WTC11 (cell line): ENCODE measurements around the gene TESK2. TPM values are rescaled to one million over a fixed set of nuclear protein-coding genes. Genes with fewer than 3 reads are reported as not detected.

ENCODE experiments used
- ATAC-seq: fragments of 200-7000 bp; cut with Tn5 transposase; 2 replicates; pipeline ENCODE4 v1.10.0; 2021; ENCODE audit warnings: mild to moderate bottlenecking, moderate library complexity
- CTCF ChIA-PET: fragments of 300-600 bp; sonication (Branson Sonifier 250); formaldehyde crosslinking; loops from one replicate; lab custom pipeline; 2021; ENCODE audit warnings: antibody characterized with exemption; lab: Charles Lee
- POLR2A ChIA-PET: fragments of 350-600 bp; sonication (Branson Sonifier 250); formaldehyde crosslinking; loops from one replicate; lab custom pipeline; 2021; ENCODE audit warnings: antibody characterized with exemption; lab: Charles Lee
- DNase-seq: peaks from one replicate; pipeline ENCODE4 v3.0.0; 2021; ENCODE audit warnings: low spot score
- H3K27ac Mint-ChIP-seq: 2 replicates; pipeline ENCODE4 v1.8.0; 2021; ENCODE audit warnings: mixed read lengths
- H3K27me3 Mint-ChIP-seq: 2 replicates; pipeline ENCODE4 v1.8.0; 2021; ENCODE audit warnings: low read depth, mild to moderate bottlenecking, moderate library complexity, mixed read lengths
- H3K36me3 Mint-ChIP-seq: 2 replicates; pipeline ENCODE4 v1.8.0; 2021; ENCODE audit warnings: mixed read lengths
- H3K4me1 Mint-ChIP-seq: 2 replicates; pipeline ENCODE4 v1.8.0; 2022; ENCODE audit warnings: mixed read lengths
- H3K4me3 Mint-ChIP-seq: 2 replicates; pipeline ENCODE4 v1.8.0; 2021; ENCODE audit warnings: mild to moderate bottlenecking, moderate library complexity, mixed read lengths
- H3K9me3 Mint-ChIP-seq: 2 replicates; pipeline ENCODE4 v1.8.0; 2021; ENCODE audit warnings: mixed read lengths
- AFF4 ChIP-seq: sonication (generic); formaldehyde crosslinking; IDR thresholded peaks from 2 replicates; pipeline ENCODE4 v1.8.1; 2023; ENCODE audit warnings: mild to moderate bottlenecking, missing genetic modification reagents, borderline replicate concordance
- CDX4 ChIP-seq: fragments of 250-450 bp; sonication (Bioruptor Pico); IDR thresholded peaks from 2 replicates; pipeline ENCODE4 v1.9.0; 2021; ENCODE audit warnings: moderate library complexity, mild to moderate bottlenecking, inconsistent platforms, borderline replicate concordance
- CREB1 ChIP-seq: sonication (generic); formaldehyde crosslinking; IDR thresholded peaks from 2 replicates; pipeline ENCODE4 v1.8.0; 2023; ENCODE audit warnings: mild to moderate bottlenecking, missing genetic modification reagents
- CREM ChIP-seq: sonication (generic); formaldehyde crosslinking; IDR thresholded peaks from 2 replicates; pipeline ENCODE4 v1.8.1; 2022; ENCODE audit warnings: mild to moderate bottlenecking, missing genetic modification reagents, moderate library complexity
- E2F4 ChIP-seq: sonication (generic); formaldehyde crosslinking; IDR thresholded peaks from 2 replicates; pipeline ENCODE4 v1.8.1; 2022; ENCODE audit warnings: low read depth, mild to moderate bottlenecking, moderate library complexity, missing genetic modification reagents, borderline replicate concordance
- E2F5 ChIP-seq: sonication (generic); formaldehyde crosslinking; IDR thresholded peaks from 2 replicates; pipeline ENCODE4 v1.8.1; 2022; ENCODE audit warnings: mild to moderate bottlenecking, moderate library complexity, missing genetic modification reagents
- ERG ChIP-seq: fragments of 250-450 bp; sonication (Bioruptor Pico); IDR thresholded peaks from 2 replicates; pipeline ENCODE4 v1.8.0; 2021; ENCODE audit warnings: mild to moderate bottlenecking
- ETV6 ChIP-seq: sonication (generic); formaldehyde crosslinking; IDR thresholded peaks from 2 replicates; pipeline ENCODE4 v1.8.1; 2022; ENCODE audit warnings: mild to moderate bottlenecking, missing genetic modification reagents
- FOXJ3 ChIP-seq: sonication (generic); formaldehyde crosslinking; IDR thresholded peaks from 2 replicates; pipeline ENCODE4 v1.9.0; 2021; ENCODE audit warnings: missing genetic modification reagents, mild to moderate bottlenecking, borderline replicate concordance
- GTF2I ChIP-seq: fragments of 250-450 bp; sonication (Bioruptor Pico); conservative IDR thresholded peaks from 2 replicates; pipeline ENCODE4 v1.4.0; 2021; ENCODE audit warnings: mild to moderate bottlenecking
- JUN ChIP-seq: sonication (generic); formaldehyde crosslinking; IDR thresholded peaks from 2 replicates; pipeline ENCODE4 v1.8.0; 2023; ENCODE audit warnings: mild to moderate bottlenecking, missing genetic modification reagents
- NR1H2 ChIP-seq: sonication (generic); formaldehyde crosslinking; IDR thresholded peaks from 2 replicates; pipeline ENCODE4 v1.9.0; 2021; ENCODE audit warnings: mild to moderate bottlenecking, moderate library complexity, missing genetic modification reagents
- NR2C2 ChIP-seq: sonication (generic); formaldehyde crosslinking; IDR thresholded peaks from 2 replicates; pipeline ENCODE4 v1.8.0; 2022; ENCODE audit warnings: mild to moderate bottlenecking, missing genetic modification reagents
- OVOL2 ChIP-seq: fragments of 250-450 bp; sonication (Bioruptor Pico); IDR thresholded peaks from 2 replicates; pipeline ENCODE4 v1.9.0; 2021; ENCODE audit warnings: mild to moderate bottlenecking, borderline replicate concordance
- SOX15 ChIP-seq: fragments of 250-450 bp; sonication (Bioruptor Pico); IDR thresholded peaks from 2 replicates; pipeline ENCODE4 v1.9.0; 2021; ENCODE audit warnings: mild to moderate bottlenecking
- TCF7 ChIP-seq: sonication (generic); formaldehyde crosslinking; IDR thresholded peaks from 2 replicates; pipeline ENCODE4 v1.8.0; 2022; ENCODE audit warnings: mild to moderate bottlenecking, low read depth, missing genetic modification reagents, moderate library complexity
- USF1 ChIP-seq: sonication (generic); formaldehyde crosslinking; IDR thresholded peaks from 2 replicates; pipeline ENCODE4 v1.8.0; 2022; ENCODE audit warnings: mild to moderate bottlenecking, missing genetic modification reagents
- ZBTB21 ChIP-seq: sonication (generic); formaldehyde crosslinking; IDR thresholded peaks from 2 replicates; pipeline ENCODE4 v1.8.1; 2023; ENCODE audit warnings: mild to moderate bottlenecking, missing genetic modification reagents, borderline replicate concordance
- ZBTB43 ChIP-seq: sonication (generic); formaldehyde crosslinking; IDR thresholded peaks from 2 replicates; pipeline ENCODE4 v1.8.1; 2023; ENCODE audit warnings: mild to moderate bottlenecking, missing genetic modification reagents
- ZNF423 ChIP-seq: fragments of 250-450 bp; sonication (Bioruptor Pico); IDR thresholded peaks from 2 replicates; pipeline ENCODE4 v2.1.2; 2022; ENCODE audit warnings: mild to moderate bottlenecking, moderate library complexity
- ZNF512 ChIP-seq: sonication (generic); formaldehyde crosslinking; IDR thresholded peaks from 2 replicates; pipeline ENCODE4 v1.8.1; 2022; ENCODE audit warnings: missing genetic modification reagents, borderline replicate concordance
- total RNA-seq: library from RNA; stranded (reverse); gene quantifications from 3 replicates; pipeline ENCODE4 v1.2.3, GENCODE V29; 2021

The TESK2 gene
- total RNA-seq, 1 experiment from 2014 or later: 13.3 TPM

GRCh38 chr1:45501505-45501859 is 10.5 kb upstream of the TESK2 start (continued):
- TF ChIP-seq USF1 (CRISPR knock-in tag): no peak
- TF ChIP-seq OVOL2: no peak

- POLR2A ChIA-PET: interaction anchor here (0.5 to 2.5 kb wide), 9 partner anchors 9 to 778 kb away, joined by 4 to 16 read pairs (median 6); partner anchors contain the start of genes MUTYH, PRDX1, TESK2 and TOE1
- ATAC-seq: no peak
- TF ChIP-seq ZBTB21 (CRISPR knock-in tag) (no peak), ZNF423 (peak; percentile 91)
Observed at GRCh38 chr1:45499415-45499769, 8.4 kb upstream of the TESK2 start.

GRCh38 chr1:45498279-45498678 is 7.3 kb upstream of the TESK2 start:
- H3K27me3 Mint-ChIP-seq: no peaks in the 10 kb centered on the region
- ATAC-seq (no peak), DNase-seq (no peak)
- ChIA-PET CTCF (interaction anchor here (0.6 to 2.6 kb wide), 4 partner anchors 8 to 1183 kb away, joined by 3 to 29 read pairs (median 12); partner anchors contain the start of gene TESK2), POLR2A (interaction anchor here (0.6 kb wide), 1 partner anchor 17 kb away, joined by 3 read pairs; no protein-coding TSS in a partner anchor)
- peaks cover 6% of the 10 kb centered on the region for H3K9me3 Mint-ChIP-seq
- peaks cover 16% of the 10 kb centered on the region for H3K4me1 Mint-ChIP-seq
- H3K27ac Mint-ChIP-seq: no peak overlapping the region
- no peak overlapping the region; the same call in 1 of the 2 replicates for H3K4me3 Mint-ChIP-seq
- H3K36me3 Mint-ChIP-seq: peaks cover 10% of the 10 kb centered on the region
- TF ChIP-seq CREM (no peak), E2F4 (CRISPR knock-in tag) (no peak), ERG (CRISPR knock-in tag) (no peak), JUN (CRISPR knock-in tag) (no peak), SOX15 (CRISPR knock-in tag) (no peak), CDX4 (CRISPR knock-in tag) (no peak), ZNF423 (no peak), AFF4 (no peak), FOXJ3 (CRISPR knock-in tag) (no peak), TCF7 (no peak), NR1H2 (CRISPR knock-in tag) (no peak), GTF2I (CRISPR knock-in tag) (no peak), E2F5 (CRISPR knock-in tag) (no peak), ZBTB43 (no peak), ZNF512 (CRISPR knock-in tag) (no peak), ETV6 (no peak), NR2C2 (CRISPR knock-in tag) (no peak), CREB1 (CRISPR knock-in tag) (no peak)

More at GRCh38 chr1:45499415-45499769, 8.4 kb upstream of the TESK2 start:
- H3K36me3 Mint-ChIP-seq: peaks cover 13% of the 10 kb centered on the region
- H3K9me3 Mint-ChIP-seq: peaks cover 6% of the 10 kb centered on the region
- no peaks in the 10 kb centered on the region for H3K27me3 Mint-ChIP-seq
- CTCF ChIA-PET: interaction anchor here (1.0 to 2.6 kb wide), 8 partner anchors 9 to 481 kb away, joined by 3 to 29 read pairs (median 10); partner anchors contain the start of genes MUTYH, TESK2 and TOE1
- peaks cover 16% of the 10 kb centered on the region for H3K4me1 Mint-ChIP-seq
- H3K4me3 Mint-ChIP-seq: peak overlapping the region; percentile 97
- H3K27ac Mint-ChIP-seq: peak overlapping the region; percentile 90; the same call in 1 of the 2 replicates
- DNase-seq: no peak
